Prostate gland (tissue), 2 donors: ENCODE measurements around the gene CENPH. TPM values are rescaled to one million over a fixed set of nuclear protein-coding genes. Genes with fewer than 3 reads are reported as not detected.
"Not testable (repeated sequence)": the region's sequence is repeated elsewhere in the genome, so short reads cannot be mapped to it uniquely, and the experiment has no call there.

Experiments
- DNase-seq: peaks from one replicate; pipeline ENCODE4 v3.0.0-alpha.2; 2019; ENCODE audit warnings: low spot score
- H3K27ac ChIP-seq, 2 donors: fragments of 200-600 bp; sonication (generic); 2 replicates each; pipeline ENCODE4 v1.5.1; 2017 to 2019
- H3K27me3 ChIP-seq: fragments of 200-600 bp; sonication (generic); replicated peaks from 2 replicates; pipeline ENCODE4 v1.5.1; 2019; ENCODE audit not compliant: insufficient read depth
- H3K36me3 ChIP-seq, 2 donors: fragments of 200-600 bp; sonication (generic); 1 replicate in 1 of 2; 2 replicates in 1 of 2; pipeline versions ENCODE4 v1.5.1 to v1.8.1; 2017 to 2019
- H3K4me1 ChIP-seq: fragments of 200-600 bp; sonication (generic); replicated peaks from 2 replicates; pipeline ENCODE4 v1.5.1; 2019
- H3K4me3 ChIP-seq, 2 donors: fragments of 200-600 bp; sonication (generic); 2 replicates each; pipeline ENCODE4 v1.5.1; 2017 to 2019
- H3K9me3 ChIP-seq: fragments of 200-600 bp; sonication (generic); 2 replicates; pipeline ENCODE4 v1.5.1; 2017
- POLR2A ChIP-seq: fragments of 450-650 bp; IDR thresholded peaks from one replicate; pipeline ENCODE4 v1.6.1; 2016; ENCODE audit warnings: antibody characterized with exemption, mild to moderate bottlenecking
- POLR2AphosphoS5 ChIP-seq: sonication (generic); formaldehyde crosslinking; IDR thresholded peaks from one replicate; pipeline ENCODE4 v1.6.1; 2017; ENCODE audit warnings: antibody characterized with exemption
- WGBS: methylation state at CpG from one replicate; pipeline ENCODE4 v1.1.5; 2018; 5-methylcytosine and 5-hydroxymethylcytosine counted together
- intact Hi-C: fragments of 100-400 bp; cut with DNase I; formaldehyde crosslinking; loops from one replicate; pipeline ENCODE4 v1.14.2; 2022
- total RNA-seq, 2 donors: library from RNA; depleted of rRNA; stranded (reverse); fragments of >200 nt; gene quantifications; one replicate each; pipeline ENCODE4 v1.1.0, GENCODE V29; 2016
- TF ChIP-seq, protein P1 (sequence below), 4 experiments: fragments of 200-600 bp in 2 of 4; fragments of 450-650 bp in 2 of 4; sonication (generic) in 2 of 4; IDR thresholded peaks; 1 replicate in 3 of 4; 2 replicates in 1 of 4; pipeline ENCODE4 v1.5.1; 2016 to 2019; ENCODE audit warnings: antibody characterized with exemption in 4 of 4, mild to moderate bottlenecking in 2 of 4, moderate library complexity in 2 of 4

The CENPH gene, protein sequence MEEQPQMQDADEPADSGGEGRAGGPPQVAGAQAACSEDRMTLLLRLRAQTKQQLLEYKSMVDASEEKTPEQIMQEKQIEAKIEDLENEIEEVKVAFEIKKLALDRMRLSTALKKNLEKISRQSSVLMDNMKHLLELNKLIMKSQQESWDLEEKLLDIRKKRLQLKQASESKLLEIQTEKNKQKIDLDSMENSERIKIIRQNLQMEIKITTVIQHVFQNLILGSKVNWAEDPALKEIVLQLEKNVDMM
- total RNA-seq, result 10 to 100 TPM in 1 of 2 donors, 1 to 10 TPM in 1; 5.3 to 17.4 TPM

DNA sequence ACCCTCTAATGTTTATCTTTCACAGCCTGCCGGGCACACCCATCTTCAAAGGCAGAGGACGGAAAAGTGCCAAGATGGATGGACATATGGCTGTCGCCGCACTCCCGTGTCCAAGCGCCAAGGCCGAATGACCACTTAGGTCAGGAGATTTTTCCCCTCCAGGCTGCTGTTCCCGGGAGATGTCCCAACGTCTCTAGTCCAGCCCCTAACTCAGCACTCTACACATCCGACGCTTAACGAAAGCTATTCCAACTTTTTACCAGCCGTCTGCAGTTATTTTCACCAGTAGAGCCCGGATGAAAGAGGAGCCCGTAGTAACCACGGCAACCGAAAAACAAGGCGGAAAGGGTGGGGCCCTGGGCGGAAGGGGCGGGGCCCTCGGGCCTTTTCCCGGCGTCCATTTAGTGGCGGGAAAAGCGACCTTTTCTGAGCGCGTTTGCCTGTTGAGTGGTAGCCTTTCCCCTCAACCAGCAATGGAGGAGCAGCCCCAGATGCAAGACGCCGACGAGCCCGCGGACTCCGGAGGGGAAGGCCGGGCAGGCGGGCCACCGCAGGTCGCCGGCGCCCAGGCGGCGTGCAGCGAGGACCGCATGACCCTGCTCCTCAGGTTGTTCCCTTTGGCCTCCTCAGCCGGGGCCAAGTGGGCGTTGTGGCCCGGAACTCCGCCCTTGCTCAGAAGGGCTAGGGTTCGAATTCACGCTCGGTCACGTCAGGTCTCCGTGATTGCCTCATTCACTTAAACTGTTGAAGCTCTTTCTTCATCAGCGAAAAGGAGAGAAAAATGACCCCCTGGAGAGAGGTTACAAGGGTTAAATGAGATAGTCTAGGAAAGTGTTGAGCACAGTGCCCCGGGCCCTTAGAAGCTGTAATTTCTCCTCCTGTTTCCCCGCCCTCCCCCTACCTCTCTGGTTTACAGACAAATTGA lies at the start of gene CENPH:
TSS of gene CENPH (plus strand) at position 422 of the 925 bp plus-strand sequence. CDS start at position 474, 52 bp downstream.
- intact Hi-C loops, result no loop called here
- TF ChIP-seq POLR2AphosphoS5, result peak; percentile 78
- TF ChIP-seq, protein P1, sequence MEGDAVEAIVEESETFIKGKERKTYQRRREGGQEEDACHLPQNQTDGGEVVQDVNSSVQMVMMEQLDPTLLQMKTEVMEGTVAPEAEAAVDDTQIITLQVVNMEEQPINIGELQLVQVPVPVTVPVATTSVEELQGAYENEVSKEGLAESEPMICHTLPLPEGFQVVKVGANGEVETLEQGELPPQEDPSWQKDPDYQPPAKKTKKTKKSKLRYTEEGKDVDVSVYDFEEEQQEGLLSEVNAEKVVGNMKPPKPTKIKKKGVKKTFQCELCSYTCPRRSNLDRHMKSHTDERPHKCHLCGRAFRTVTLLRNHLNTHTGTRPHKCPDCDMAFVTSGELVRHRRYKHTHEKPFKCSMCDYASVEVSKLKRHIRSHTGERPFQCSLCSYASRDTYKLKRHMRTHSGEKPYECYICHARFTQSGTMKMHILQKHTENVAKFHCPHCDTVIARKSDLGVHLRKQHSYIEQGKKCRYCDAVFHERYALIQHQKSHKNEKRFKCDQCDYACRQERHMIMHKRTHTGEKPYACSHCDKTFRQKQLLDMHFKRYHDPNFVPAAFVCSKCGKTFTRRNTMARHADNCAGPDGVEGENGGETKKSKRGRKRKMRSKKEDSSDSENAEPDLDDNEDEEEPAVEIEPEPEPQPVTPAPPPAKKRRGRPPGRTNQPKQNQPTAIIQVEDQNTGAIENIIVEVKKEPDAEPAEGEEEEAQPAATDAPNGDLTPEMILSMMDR (IDR thresholded peaks at IDR 0.05), result no peak
- H3K4me1 ChIP-seq, result no peaks in the 10 kb centered on the region
- DNase-seq, result peak; percentile 70
- H3K4me3 ChIP-seq, result peak within 1 kb of the TSS; percentile 48 to 61
- H3K36me3 ChIP-seq, result no peaks in the 10 kb centered on the region
- no peaks in the 10 kb centered on the region for H3K27me3 ChIP-seq
- H3K27ac ChIP-seq, result peak within 1 kb of the TSS; percentile 40 to 64
- WGBS, result 1% methylated on average over 53 of the region's 55 CpGs
- H3K9me3 ChIP-seq, result no peaks in the 10 kb centered on the region

DNA sequence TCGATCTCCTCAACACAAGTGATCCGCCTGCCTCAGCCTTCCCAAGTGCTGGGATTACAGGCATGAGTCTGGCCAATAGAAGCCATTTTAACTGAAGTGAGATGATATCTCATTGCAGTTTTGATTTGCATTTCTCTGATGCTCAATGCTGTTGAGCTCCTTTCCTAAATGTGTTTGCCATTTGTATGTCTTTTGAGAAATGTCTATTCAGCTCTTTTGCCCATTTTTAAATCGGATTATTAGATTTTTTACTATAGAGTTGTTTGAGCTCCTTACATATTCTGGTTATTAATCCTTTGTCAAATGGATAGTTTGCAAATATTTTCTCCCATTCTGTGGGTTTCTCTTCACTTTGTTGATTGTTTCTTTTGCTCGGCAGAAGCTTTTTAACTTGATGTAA lies 49.1 kb upstream of the CENPH start:
- H3K27ac ChIP-seq, H3K27me3 ChIP-seq, DNase-seq, H3K36me3 ChIP-seq, H3K4me3 ChIP-seq, intact Hi-C loops, H3K9me3 ChIP-seq, H3K4me1 ChIP-seq: not testable (repeated sequence)
- 96% methylated on average over 4 of the region's 4 CpGs for WGBS

DNA sequence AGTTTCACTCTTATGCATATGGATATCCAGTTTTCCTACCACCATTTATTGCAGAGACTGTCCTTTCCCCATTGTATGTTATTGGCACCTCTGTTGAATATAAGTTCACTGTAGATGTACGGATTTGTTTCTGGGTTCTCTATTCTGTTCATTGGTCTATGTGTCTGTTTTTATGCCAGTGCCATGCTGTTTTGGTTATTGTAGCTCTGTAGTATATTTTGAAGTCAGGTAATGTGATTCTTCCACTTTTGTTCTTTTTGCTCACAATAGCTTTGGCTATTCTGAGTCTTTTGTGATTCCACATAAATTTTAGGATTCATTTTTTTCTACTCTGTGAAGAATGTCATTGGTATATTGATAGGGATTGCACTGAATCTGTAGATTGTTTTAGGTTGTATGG lies 48.6 kb upstream of the CENPH start:
- no peaks in the 10 kb centered on the region for H3K27me3 ChIP-seq
- TF ChIP-seq, protein P1 (IDR thresholded peaks at IDR 0.05), result no peak
- TF ChIP-seq POLR2A (no peak), POLR2AphosphoS5 (no peak)
- intact Hi-C loops, result no loop called here

DNA sequence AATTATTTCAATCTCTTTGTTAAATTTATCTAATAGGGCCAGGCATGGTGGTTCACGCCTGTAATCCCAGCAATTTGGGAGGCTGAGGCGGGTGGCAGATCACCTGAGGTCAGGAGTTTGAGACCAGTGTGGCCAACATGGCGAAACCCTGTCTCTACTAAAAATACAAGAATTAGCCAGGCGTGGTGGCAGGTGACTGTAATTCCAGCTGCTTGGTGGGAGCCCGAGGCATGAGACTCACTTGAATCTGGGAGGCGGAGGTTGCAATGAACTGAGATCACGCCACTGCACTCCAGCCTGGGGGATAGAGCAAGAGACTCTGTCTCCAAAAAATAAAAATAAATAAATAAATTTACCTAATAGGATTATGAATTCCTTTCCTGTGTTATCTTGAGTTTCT lies 40.8 kb upstream of the CENPH start:
- DNase-seq, H3K4me1 ChIP-seq, H3K36me3 ChIP-seq, H3K9me3 ChIP-seq, H3K27ac ChIP-seq, H3K4me3 ChIP-seq, intact Hi-C loops, H3K27me3 ChIP-seq: not testable (repeated sequence)
- WGBS, result 97% methylated on average over 7 of the region's 7 CpGs

More for the DNA sequence above, 48.6 kb upstream of the CENPH start:
- H3K9me3 ChIP-seq, result no peaks in the 10 kb centered on the region
- no peaks in the 10 kb centered on the region for H3K36me3 ChIP-seq
- 90% methylated on average over 1 of the region's 1 CpG for WGBS
- H3K27ac ChIP-seq, result no peak overlapping the region
- no peak overlapping the region for H3K4me3 ChIP-seq
- H3K4me1 ChIP-seq, result no peaks in the 10 kb centered on the region
- no peak for DNase-seq

DNA sequence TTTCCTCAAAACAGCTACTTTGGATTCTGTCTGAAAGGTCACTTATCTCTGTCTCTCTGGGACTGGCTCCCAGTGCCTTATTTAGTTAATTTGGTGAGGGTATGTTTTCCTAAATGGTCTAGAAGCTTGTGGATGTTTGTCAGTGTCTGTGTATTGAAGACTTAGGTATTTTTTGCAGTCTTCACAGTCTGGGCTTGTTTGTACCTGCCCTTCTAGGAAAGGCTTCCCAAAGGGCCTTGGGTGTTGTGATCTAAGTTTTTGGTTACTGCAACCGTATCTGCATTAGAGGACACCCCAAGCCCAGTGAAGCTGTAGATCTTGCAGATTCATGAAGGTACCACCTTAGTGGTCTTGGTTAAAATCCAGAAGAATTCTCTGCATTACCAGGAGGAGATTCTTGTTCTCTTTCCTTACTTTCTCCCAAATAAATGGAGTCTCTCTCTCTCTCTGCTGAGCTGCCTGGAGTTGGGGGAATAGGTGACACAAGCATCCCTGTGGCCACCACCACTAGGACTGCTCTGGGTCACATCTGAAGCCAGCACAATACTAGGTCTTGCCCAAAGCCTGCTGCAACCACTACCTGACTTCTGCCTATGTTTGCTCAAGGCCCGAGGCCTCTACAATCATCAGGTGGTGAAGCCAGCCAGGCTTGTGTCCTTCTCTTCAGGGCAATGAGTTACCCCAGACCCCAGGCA lies 40.3 kb upstream of the CENPH start:
- no peaks in the 10 kb centered on the region for H3K36me3 ChIP-seq
- no peak overlapping the region for H3K27ac ChIP-seq
- no peaks in the 10 kb centered on the region for H3K9me3 ChIP-seq
- TF ChIP-seq POLR2A (no peak), POLR2AphosphoS5 (no peak)
- TF ChIP-seq, protein P1 (IDR thresholded peaks at IDR 0.05), result no peak
- no peaks in the 10 kb centered on the region for H3K4me1 ChIP-seq
- DNase-seq, result no peak
- WGBS, result 79% methylated on average over 2 of the region's 2 CpGs
- H3K27me3 ChIP-seq, result no peaks in the 10 kb centered on the region
- intact Hi-C loops, result no loop called here
- no peak overlapping the region for H3K4me3 ChIP-seq
